HCT116 (cell line): ENCODE measurements around the gene GNG2. TPM values are rescaled to one million over a fixed set of nuclear protein-coding genes. Genes with fewer than 3 reads are reported as not detected.

Experiments used
- ATAC-seq: fragments of 200-7000 bp; cut with Tn5 transposase; 2 replicates; pipeline ENCODE4 v1.9.1; 2020; ENCODE audit warnings: mild to moderate bottlenecking, moderate library complexity
- BruUV-seq: library from RNA; stranded (reverse); fragments of 400-500 nt; replicated peaks from 2 replicates; lab custom pipeline; 2021; lab: Mats Ljungman, UMichigan
- CTCF ChIA-PET: fragments of 300-600 bp; sonication (Branson Sonifier 250); formaldehyde crosslinking; loops from one replicate; lab custom pipeline; 2021; ENCODE audit warnings: antibody characterized with exemption; lab: Charles Lee
- POLR2A ChIA-PET: fragments of 300-600, 350-600 bp; sonication (Branson Sonifier 250); formaldehyde crosslinking; loops from one replicate; lab custom pipeline; 2021; ENCODE audit warnings: antibody characterized with exemption; lab: Charles Lee
- RAD21 ChIA-PET, 2 experiments: fragments of 300-600 bp; sonication (Branson Sonifier 250); formaldehyde crosslinking; loops; one replicate each; lab custom pipeline; 2023; ENCODE audit warnings: low total read pairs in 2 of 2; ENCODE audit not compliant: uncharacterized antibody in 2 of 2, unreplicated experiment in 2 of 2, low non-redundant PET in 1 of 2; lab: Charles Lee
- DNase-seq: peaks from one replicate; pipeline ENCODE4 v3.0.0-alpha.2; 2010; ENCODE audit warnings: low read depth, low spot score
- H2AFZ ChIP-seq: fragments of 200-600 bp; shearing (Covaris generic), sonication (generic); 2 replicates; pipeline ENCODE4 v1.6.1; 2017; ENCODE audit warnings: low read depth, mixed run types, mixed read lengths, antibody characterized with exemption, low read length; ENCODE audit not compliant: poor library complexity, severe bottlenecking
- H3K27ac ChIP-seq: 2 replicates; pipeline ENCODE4 v1.5.1; 2012; ENCODE audit warnings: low read depth, low read length
- H3K27me3 ChIP-seq: fragments of 200-600 bp; sonication (generic); 2 replicates; pipeline ENCODE4 v1.6.1; 2016; ENCODE audit warnings: mixed run types, low read length, mixed read lengths; ENCODE audit not compliant: insufficient read depth
- H3K36me3 ChIP-seq, 2 experiments: fragments of 200-500 bp in 1 of 2; fragments of 200-600 bp in 1 of 2; sonication (Bioruptor generic) in 1 of 2; sonication (generic) in 1 of 2; 2 replicates each; pipeline versions ENCODE4 v1.5.1 to v1.6.1; 2014 to 2016; ENCODE audit warnings: low read length in 2 of 2, inconsistent platforms in 1 of 2, mixed read lengths in 1 of 2, mixed run types in 1 of 2; ENCODE audit not compliant: insufficient read depth in 2 of 2, control insufficient read depth in 1 of 2
- H3K4me1 ChIP-seq, 2 experiments: fragments of 200-600 bp in 1 of 2; sonication (generic) in 1 of 2; 2 replicates each; pipeline versions ENCODE4 v1.5.1 to v1.6.1; 2012 to 2017; ENCODE audit warnings: low read length in 2 of 2, inconsistent platforms in 1 of 2, mild to moderate bottlenecking in 1 of 2, mixed read lengths in 1 of 2, mixed run types in 1 of 2, moderate library complexity in 1 of 2; ENCODE audit not compliant: insufficient read depth in 2 of 2, control insufficient read depth in 1 of 2
- H3K4me2 ChIP-seq: fragments of 200-600 bp; sonication (generic); 2 replicates; pipeline ENCODE4 v1.6.1; 2017; ENCODE audit warnings: mixed run types, low read length, mixed read lengths
- H3K4me3 ChIP-seq, 2 experiments: fragments of 200-600 bp in 1 of 2; sonication (generic) in 1 of 2; replicated peaks in 1 of 2; 2 replicates each; pipeline ENCODE4 v1.5.1; 2011 to 2016; ENCODE audit warnings: low read length in 2 of 2, control low read depth in 1 of 2, low read depth in 1 of 2, mild to moderate bottlenecking in 1 of 2, mixed read lengths in 1 of 2, mixed run types in 1 of 2
- H3K79me2 ChIP-seq: fragments of 200-600 bp; sonication (generic); 2 replicates; pipeline ENCODE4 v1.6.1; 2017; ENCODE audit warnings: mild to moderate bottlenecking, mixed run types, low read length, moderate library complexity, mixed read lengths; ENCODE audit not compliant: insufficient read depth
- H3K9ac ChIP-seq: fragments of 200-600 bp; sonication (generic); 2 replicates; pipeline ENCODE4 v1.6.1; 2016; ENCODE audit warnings: low read length, mixed read lengths
- H3K9me2 ChIP-seq: fragments of 200-600 bp; sonication (generic), shearing (Covaris generic); 2 replicates; pipeline ENCODE4 v1.6.1; 2017; ENCODE audit warnings: mixed run types, mild to moderate bottlenecking, moderate library complexity; ENCODE audit not compliant: insufficient read depth
- H3K9me3 ChIP-seq, 2 experiments: fragments of 200-500 bp in 1 of 2; fragments of 200-600 bp in 1 of 2; sonication (Bioruptor generic) in 1 of 2; sonication (generic) in 1 of 2; 2 replicates each; pipeline ENCODE4 v1.6.1; 2014 to 2017; ENCODE audit warnings: low read length in 2 of 2, mixed read lengths in 2 of 2, inconsistent platforms in 1 of 2, low read depth in 1 of 2, mild to moderate bottlenecking in 1 of 2, mixed run types in 1 of 2, moderate library complexity in 1 of 2; ENCODE audit not compliant: control insufficient read depth in 1 of 2, insufficient read depth in 1 of 2
- H4K20me1 ChIP-seq: fragments of 200-600 bp; sonication (generic), shearing (Covaris generic); 2 replicates; pipeline ENCODE4 v1.6.1; 2017; ENCODE audit warnings: mixed run types, mild to moderate bottlenecking, moderate library complexity; ENCODE audit not compliant: insufficient read depth
- ATF3 ChIP-seq: IDR thresholded peaks from 2 replicates; pipeline ENCODE4 v1.6.1; 2012
- CBX3 ChIP-seq: IDR thresholded peaks from 2 replicates; pipeline ENCODE4 v1.6.1; 2012; ENCODE audit warnings: low read depth
- CEBPB ChIP-seq: IDR thresholded peaks from 2 replicates; pipeline ENCODE4 v1.6.1; 2012; ENCODE audit warnings: low read depth
- EGR1 ChIP-seq: IDR thresholded peaks from 2 replicates; pipeline ENCODE4 v1.6.1; 2012; ENCODE audit warnings: low read depth
- ELF1 ChIP-seq: IDR thresholded peaks from 2 replicates; pipeline ENCODE4 v1.6.1; 2012; ENCODE audit warnings: low read depth, borderline replicate concordance
- EZH2 ChIP-seq: fragments of 200-600 bp; sonication (generic); IDR thresholded peaks from 2 replicates; pipeline ENCODE4 v1.6.1; 2017; ENCODE audit warnings: antibody characterized with exemption, mixed run types
- EZH2phosphoT487 ChIP-seq: fragments of 200-600 bp; IDR thresholded peaks from 2 replicates; pipeline ENCODE4 v1.6.1; 2018; ENCODE audit warnings: antibody characterized with exemption, borderline replicate concordance
- FOSL1 ChIP-seq: IDR thresholded peaks from 2 replicates; pipeline ENCODE4 v1.6.1; 2012; ENCODE audit warnings: low read depth
- JUND ChIP-seq: IDR thresholded peaks from 2 replicates; pipeline ENCODE4 v1.6.1; 2012
- POLR2A ChIP-seq: IDR thresholded peaks from 2 replicates; pipeline ENCODE4 v1.7.0; 2011; ENCODE audit warnings: borderline replicate concordance; ENCODE audit not compliant: insufficient read depth, insufficient read length; ENCODE audit errors: extremely low read depth
- POLR2AphosphoS5 ChIP-seq: IDR thresholded peaks from 2 replicates; pipeline ENCODE4 v1.6.1; 2011; ENCODE audit warnings: mild to moderate bottlenecking, low read depth, low read length, moderate library complexity
- SIN3A ChIP-seq: IDR thresholded peaks from 2 replicates; pipeline ENCODE4 v1.6.1; 2012; ENCODE audit warnings: low read depth
- SP1 ChIP-seq: IDR thresholded peaks from 2 replicates; pipeline ENCODE4 v1.6.1; 2012; ENCODE audit warnings: low read depth
- SRF ChIP-seq: IDR thresholded peaks from 2 replicates; pipeline ENCODE4 v1.6.1; 2012; ENCODE audit warnings: low read depth
- TCF7L2 ChIP-seq: IDR thresholded peaks from 2 replicates; pipeline ENCODE4 v1.7.0; 2011; ENCODE audit warnings: borderline replicate concordance, inconsistent platforms; ENCODE audit not compliant: insufficient read depth, insufficient read length; ENCODE audit errors: extremely low read depth
- YY1 ChIP-seq: IDR thresholded peaks from 2 replicates; pipeline ENCODE4 v1.6.1; 2011; ENCODE audit warnings: low read length, low read depth, moderate library complexity, mild to moderate bottlenecking; ENCODE audit not compliant: insufficient replicate concordance; ENCODE audit errors: extremely low read depth
- ZBTB33 ChIP-seq: IDR thresholded peaks from 2 replicates; pipeline ENCODE4 v1.6.1; 2011; ENCODE audit warnings: mild to moderate bottlenecking, low read length, moderate library complexity; ENCODE audit not compliant: insufficient replicate concordance; ENCODE audit errors: extremely low read depth
- ZFX ChIP-seq: fragments of 450-650 bp; IDR thresholded peaks from 2 replicates; pipeline ENCODE4 v1.6.1; 2017
- ZNF274 ChIP-seq: fragments of 200-500 bp; sonication (Bioruptor generic); IDR thresholded peaks from 2 replicates; pipeline ENCODE4 v1.6.1; 2014; ENCODE audit warnings: mild to moderate bottlenecking, low read depth, low read length, inconsistent platforms
- intact Hi-C: fragments of 100-400 bp; cut with micrococcal nuclease; formaldehyde crosslinking; loops from 2 replicates; pipeline ENCODE4 v1.10.0; 2022
- total RNA-seq: library from RNA; stranded (reverse); gene quantifications from one replicate; pipeline ENCODE4 v1.2.1, GENCODE V29; 2021; ENCODE audit not compliant: unreplicated experiment
- TF ChIP-seq, protein P1 (sequence below): IDR thresholded peaks from 2 replicates; pipeline ENCODE4 v1.6.1; 2012

The GNG2 gene
- total RNA-seq, 1 experiment from 2014 or later: 0.74 TPM

DNA sequence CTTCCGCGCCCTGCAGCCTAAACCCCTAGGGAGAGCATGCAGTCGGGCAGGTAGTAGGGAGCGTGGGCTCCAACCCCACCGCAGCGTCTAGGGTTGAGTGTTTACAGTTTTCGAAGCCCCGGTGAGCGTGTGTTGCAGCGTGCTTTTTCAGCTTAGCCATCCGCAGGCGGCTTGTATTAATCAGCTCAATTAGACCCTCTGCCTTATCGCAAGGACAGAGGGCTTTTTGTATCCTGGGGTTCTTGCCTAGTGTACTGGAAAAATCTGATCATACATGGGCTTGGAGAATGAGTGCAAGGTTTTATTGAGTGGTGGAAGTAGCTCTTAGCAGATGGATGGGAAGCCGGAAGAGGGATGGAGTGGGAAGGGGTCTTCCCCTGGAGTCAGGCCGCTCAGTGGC is 44.4 kb upstream of the GNG2 start:
- Histone ChIP-seq H3K4me3 (no peak overlapping the region), H3K9me2 (no peaks in the 10 kb centered on the region), H3K36me3 (no peaks in the 10 kb centered on the region)
- TF ChIP-seq SRF (no peak), SIN3A (no peak), FOSL1 (no peak), EGR1 (no peak), JUND (no peak), ZFX (no peak), POLR2AphosphoS5 (no peak), ELF1 (no peak), POLR2A (no peak), EZH2 (no peak), ATF3 (no peak), SP1 (no peak), EZH2phosphoT487 (no peak), TCF7L2 (no peak)
- TF ChIP-seq, all 23 proteins: peak for 0
- ATAC-seq (no peak), DNase-seq (no peak)
- no peaks in the 10 kb centered on the region for H4K20me1 ChIP-seq
- intact Hi-C loops: no loop called here
- H2AFZ ChIP-seq: no peak overlapping the region
- H3K27me3 ChIP-seq: no peaks in the 10 kb centered on the region
- H3K9ac ChIP-seq: no peak overlapping the region
- no peak overlapping the region for H3K4me2 ChIP-seq
- no peaks in the 10 kb centered on the region for H3K79me2 ChIP-seq
- no peaks in the 10 kb centered on the region for H3K4me1 ChIP-seq
- RAD21 ChIA-PET: no interaction called here
- CTCF ChIA-PET: no interaction called here
- no TSS peak for BruUV-seq
- no peak overlapping the region for H3K27ac ChIP-seq
- no peaks in the 10 kb centered on the region for H3K9me3 ChIP-seq
- POLR2A ChIA-PET: no interaction called here

GRCh38 chr14:51817326-51817725 is 43.1 kb upstream of the GNG2 start:
- Histone ChIP-seq H3K27ac (no peak overlapping the region), H3K9ac (no peak overlapping the region), H3K4me2 (no peak overlapping the region), H3K9me2 (no peaks in the 10 kb centered on the region), H3K27me3 (no peaks in the 10 kb centered on the region), H4K20me1 (no peaks in the 10 kb centered on the region), H2AFZ (no peak overlapping the region), H3K36me3 (no peaks in the 10 kb centered on the region), H3K4me3 (no peak overlapping the region), H3K4me1 (no peaks in the 10 kb centered on the region), H3K9me3 (no peaks in the 10 kb centered on the region), H3K79me2 (no peaks in the 10 kb centered on the region)
- DNase-seq: no peak
- no peak for ATAC-seq
- intact Hi-C loops: no loop called here
- POLR2A ChIA-PET: no interaction called here
- CTCF ChIA-PET: no interaction called here
- BruUV-seq: no TSS peak
- no peak for TF ChIP-seq CBX3
- TF ChIP-seq JUND: no peak
- no peak for TF ChIP-seq ZBTB33
- no peak for TF ChIP-seq YY1
- TF ChIP-seq ATF3: no peak
- TF ChIP-seq ZNF274: no peak
- TF ChIP-seq ELF1: no peak
- TF ChIP-seq, protein P1, sequence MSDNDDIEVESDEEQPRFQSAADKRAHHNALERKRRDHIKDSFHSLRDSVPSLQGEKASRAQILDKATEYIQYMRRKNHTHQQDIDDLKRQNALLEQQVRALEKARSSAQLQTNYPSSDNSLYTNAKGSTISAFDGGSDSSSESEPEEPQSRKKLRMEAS: no peak
- no peak for TF ChIP-seq SRF
- TF ChIP-seq CEBPB: no peak
- RAD21 ChIA-PET: no interaction called here
